ENCODE results near the gene HLA-DOA. TPM values are rescaled to one million over a fixed set of nuclear protein-coding genes. Genes with fewer than 3 reads are reported as not detected.

HLA-DOA gene
- total RNA-seq, 1 donor from 2014 or later: 6.1 TPM

DNA sequence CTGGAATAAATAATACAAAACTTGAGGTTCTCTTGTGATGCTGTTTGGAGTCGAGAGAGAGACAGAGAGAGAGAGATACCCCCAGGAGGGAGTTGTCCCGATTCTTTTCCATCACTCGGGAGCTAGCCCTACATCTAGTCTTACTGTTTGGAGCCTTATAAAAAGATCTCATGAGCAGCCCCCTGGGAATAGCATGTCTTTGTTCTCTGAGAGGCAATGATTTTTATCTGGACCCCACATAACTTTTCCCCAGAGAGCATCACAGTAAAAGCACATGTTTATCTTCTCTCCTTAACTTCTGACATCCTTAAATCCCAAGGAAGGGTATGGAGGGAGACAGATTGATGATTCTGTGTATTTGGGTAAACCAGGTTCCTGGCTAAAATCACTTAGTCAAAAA lies 20.9 kb upstream of the HLA-DOA start:
- DNase-seq (ENCODE audit: low spot score in 2 of 2, unreplicated experiment in 2 of 2): no peak
- Mint-ChIP-seq H3K4me3 (no peak overlapping the region), H3K9me3 (peaks cover 8% of the 10 kb centered on the region), H3K27ac (no peak overlapping the region), H3K27me3 (ENCODE audit: low read depth) (peaks cover 76% of the 10 kb centered on the region), H3K36me3 (no peaks in the 10 kb centered on the region), H3K4me1 (peaks cover 6% of the 10 kb centered on the region)
- TF ChIP-seq, protein P1, sequence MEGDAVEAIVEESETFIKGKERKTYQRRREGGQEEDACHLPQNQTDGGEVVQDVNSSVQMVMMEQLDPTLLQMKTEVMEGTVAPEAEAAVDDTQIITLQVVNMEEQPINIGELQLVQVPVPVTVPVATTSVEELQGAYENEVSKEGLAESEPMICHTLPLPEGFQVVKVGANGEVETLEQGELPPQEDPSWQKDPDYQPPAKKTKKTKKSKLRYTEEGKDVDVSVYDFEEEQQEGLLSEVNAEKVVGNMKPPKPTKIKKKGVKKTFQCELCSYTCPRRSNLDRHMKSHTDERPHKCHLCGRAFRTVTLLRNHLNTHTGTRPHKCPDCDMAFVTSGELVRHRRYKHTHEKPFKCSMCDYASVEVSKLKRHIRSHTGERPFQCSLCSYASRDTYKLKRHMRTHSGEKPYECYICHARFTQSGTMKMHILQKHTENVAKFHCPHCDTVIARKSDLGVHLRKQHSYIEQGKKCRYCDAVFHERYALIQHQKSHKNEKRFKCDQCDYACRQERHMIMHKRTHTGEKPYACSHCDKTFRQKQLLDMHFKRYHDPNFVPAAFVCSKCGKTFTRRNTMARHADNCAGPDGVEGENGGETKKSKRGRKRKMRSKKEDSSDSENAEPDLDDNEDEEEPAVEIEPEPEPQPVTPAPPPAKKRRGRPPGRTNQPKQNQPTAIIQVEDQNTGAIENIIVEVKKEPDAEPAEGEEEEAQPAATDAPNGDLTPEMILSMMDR (IDR thresholded peaks at IDR 0.05; ENCODE audit: unreplicated experiment): no peak

DNA sequence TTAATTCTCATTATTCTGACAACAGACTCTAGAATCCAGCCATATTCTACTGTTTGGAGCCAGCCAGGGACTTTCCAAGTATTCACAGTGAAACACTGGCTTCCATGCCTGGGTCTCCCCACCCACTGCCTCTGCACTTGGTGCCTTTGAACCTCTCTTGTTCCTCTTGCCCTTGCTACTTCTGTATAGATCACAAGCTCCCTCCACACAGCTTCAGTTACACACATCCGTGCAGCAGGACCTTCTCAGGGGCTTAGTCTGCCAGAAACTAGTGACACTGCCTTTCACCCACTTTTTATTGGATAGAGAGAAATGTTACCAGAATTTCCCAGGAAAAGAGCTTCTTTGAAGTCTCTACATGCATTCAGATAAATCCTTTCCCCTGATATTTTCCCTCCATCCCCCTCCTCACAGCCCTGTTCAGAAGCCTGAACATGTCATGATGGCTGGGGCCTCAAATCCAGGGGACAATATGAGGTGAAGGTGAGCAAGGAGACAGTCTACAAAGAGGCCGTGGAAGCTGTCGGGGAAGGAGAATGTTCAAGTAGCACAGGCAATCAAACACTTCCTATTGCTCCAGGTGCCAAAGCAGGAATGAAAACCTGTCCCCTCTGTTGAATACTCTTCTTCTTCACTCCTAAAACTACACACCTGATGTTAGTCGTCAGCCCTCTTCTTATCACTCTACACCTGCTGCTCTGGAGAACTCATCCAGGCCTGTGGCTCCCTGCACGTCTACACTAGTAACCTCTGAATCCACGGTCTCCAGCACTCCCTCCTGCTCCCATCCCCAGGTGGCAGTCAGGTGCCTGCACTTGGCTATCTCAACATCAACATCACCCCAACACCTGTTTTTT lies 20.2 kb upstream of the HLA-DOA start:
- Mint-ChIP-seq H3K27me3 (ENCODE audit: low read depth) (peaks cover 74% of the 10 kb centered on the region), H3K9me3 (peaks cover 1% of the 10 kb centered on the region), H3K36me3 (no peaks in the 10 kb centered on the region), H3K4me3 (no peak overlapping the region), H3K4me1 (peaks cover 6% of the 10 kb centered on the region), H3K27ac (no peak overlapping the region)
- TF ChIP-seq, protein P1 (IDR thresholded peaks at IDR 0.05; ENCODE audit: unreplicated experiment): no peak
- no peak for DNase-seq (ENCODE audit: low spot score in 2 of 2, unreplicated experiment in 2 of 2)

DNA sequence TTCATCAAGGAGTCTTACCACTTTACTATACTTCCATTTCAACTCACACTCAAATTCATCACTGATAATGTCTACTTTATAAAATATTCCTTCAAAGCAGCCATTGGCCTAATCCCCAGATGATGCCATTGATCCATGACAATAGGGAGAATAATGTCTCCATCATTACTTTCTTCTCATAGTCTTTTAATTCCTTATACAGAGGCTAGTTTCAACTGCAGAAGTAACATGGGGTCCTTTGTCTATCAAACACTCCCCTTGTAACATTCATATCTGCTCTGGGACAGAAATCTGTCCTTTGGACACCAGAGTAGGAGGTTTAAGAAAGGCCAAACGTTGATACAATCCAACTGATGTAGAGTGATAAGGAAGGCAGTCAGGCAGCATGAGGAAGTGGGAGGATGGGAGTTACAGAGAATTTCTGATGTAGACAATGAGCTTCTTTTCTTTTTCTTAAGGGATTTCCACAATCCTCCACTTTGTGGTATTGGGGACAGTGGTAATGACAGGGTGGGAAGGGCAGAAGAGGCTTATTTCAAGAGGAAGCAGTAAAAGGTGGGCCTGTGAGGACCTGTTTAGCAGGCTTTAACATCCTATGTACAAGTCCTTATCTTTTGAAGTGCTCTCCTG lies 18.9 kb upstream of the HLA-DOA start:
- TF ChIP-seq, protein P1 (IDR thresholded peaks at IDR 0.05; ENCODE audit: unreplicated experiment): no peak
- H3K27me3 Mint-ChIP-seq (ENCODE audit: low read depth): peaks cover 71% of the 10 kb centered on the region
- no peak for DNase-seq (ENCODE audit: low spot score in 2 of 2, unreplicated experiment in 2 of 2)
- peaks cover 6% of the 10 kb centered on the region for H3K4me1 Mint-ChIP-seq
- H3K36me3 Mint-ChIP-seq: no peaks in the 10 kb centered on the region
- no peaks in the 10 kb centered on the region for H3K9me3 Mint-ChIP-seq
- no peak overlapping the region for H3K27ac Mint-ChIP-seq
- H3K4me3 Mint-ChIP-seq: no peak overlapping the region

DNA sequence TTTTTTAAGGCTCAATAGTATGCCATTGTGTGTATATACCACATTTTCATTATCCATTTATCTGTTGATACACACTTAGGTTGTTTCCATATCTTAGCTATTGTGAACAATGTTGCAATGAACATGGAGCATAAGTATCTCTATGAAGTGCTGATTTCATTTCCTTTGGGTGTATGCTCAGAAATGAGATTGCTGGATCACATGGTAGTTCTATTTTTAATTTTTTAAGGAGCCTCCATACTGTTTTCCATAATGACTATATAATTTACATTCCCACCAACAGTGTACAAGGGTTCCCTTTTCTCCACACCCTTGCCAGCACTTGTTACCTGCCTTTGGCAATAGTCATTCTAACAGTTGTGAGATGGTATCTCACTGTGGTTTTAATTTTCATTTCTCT lies 15.1 kb upstream of the HLA-DOA start:
- Mint-ChIP-seq H3K27ac (no peak overlapping the region), H3K27me3 (ENCODE audit: low read depth) (peaks cover 55% of the 10 kb centered on the region), H3K36me3 (no peaks in the 10 kb centered on the region), H3K4me1 (peaks cover 5% of the 10 kb centered on the region), H3K9me3 (no peaks in the 10 kb centered on the region), H3K4me3 (no peak overlapping the region)
- DNase-seq (ENCODE audit: low spot score in 2 of 2, unreplicated experiment in 2 of 2): no peak
- TF ChIP-seq, protein P1 (IDR thresholded peaks at IDR 0.05; ENCODE audit: unreplicated experiment): no peak

DNA sequence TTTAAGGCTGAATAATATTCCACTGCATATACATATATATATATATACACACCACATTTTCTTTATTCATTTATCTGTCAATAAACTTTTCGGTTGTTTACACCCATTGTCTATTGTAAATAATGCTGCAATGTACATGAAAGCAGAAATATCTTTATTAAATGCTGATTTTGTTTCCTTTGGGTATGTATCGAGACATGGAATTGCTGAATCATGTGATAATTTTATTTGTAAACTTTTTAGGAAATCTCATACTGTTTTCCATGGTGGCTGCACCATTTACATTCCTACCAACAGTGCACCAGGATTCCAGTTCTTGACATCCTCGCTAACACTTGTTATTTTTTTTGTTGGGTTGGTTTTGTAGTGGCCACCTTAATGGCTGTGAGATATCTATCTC lies 14.1 kb upstream of the HLA-DOA start:
- H3K27me3 Mint-ChIP-seq (ENCODE audit: low read depth): peaks cover 58% of the 10 kb centered on the region
- H3K36me3 Mint-ChIP-seq: no peaks in the 10 kb centered on the region

More for the DNA sequence above, 14.1 kb upstream of the HLA-DOA start:
- H3K27ac Mint-ChIP-seq: no peak overlapping the region
- TF ChIP-seq, protein P1 (IDR thresholded peaks at IDR 0.05; ENCODE audit: unreplicated experiment): no peak
- no peaks in the 10 kb centered on the region for H3K9me3 Mint-ChIP-seq
- no peak for DNase-seq (ENCODE audit: low spot score in 2 of 2, unreplicated experiment in 2 of 2)
- H3K4me1 Mint-ChIP-seq: no peaks in the 10 kb centered on the region
- H3K4me3 Mint-ChIP-seq: no peak overlapping the region

Data from mesothelial cell of epicardium (in vitro differentiated cells).